A673 (cell line): ENCODE data around the gene GNAI2. TPM values are rescaled to one million over a fixed set of nuclear protein-coding genes. Genes with fewer than 3 reads are reported as not detected.

Experiments used
- BruUV-seq: library from RNA; stranded (reverse); fragments of 400-500 nt; replicated peaks from 2 replicates; lab custom pipeline; 2021; lab: Mats Ljungman, UMichigan
- CTCF ChIA-PET: fragments of 300-600 bp; sonication (Branson Sonifier 250); formaldehyde crosslinking; loops from one replicate; lab custom pipeline; 2022; ENCODE audit warnings: antibody characterized with exemption; lab: Charles Lee
- POLR2A ChIA-PET: fragments of 300-600 bp; sonication (Branson Sonifier 250); formaldehyde crosslinking; loops from one replicate; lab custom pipeline; 2022; ENCODE audit warnings: antibody characterized with exemption; ENCODE audit not compliant: low non-redundant PET; lab: Charles Lee
- DNase-seq: peaks from one replicate; pipeline ENCODE4 v3.0.0-alpha.2; 2015; ENCODE audit warnings: low spot score
- H3K27ac ChIP-seq: fragments of 200-600 bp; sonication (generic); 2 replicates; pipeline ENCODE4 v1.5.1; 2016; ENCODE audit warnings: mixed run types, low read depth, mild to moderate bottlenecking, mixed read lengths, antibody characterized with exemption, low read length; ENCODE audit not compliant: poor library complexity, severe bottlenecking
- H3K27me3 ChIP-seq: fragments of 200-600 bp; sonication (generic); replicated peaks from 2 replicates; pipeline ENCODE4 v1.6.1; 2017; ENCODE audit warnings: mixed run types, low read depth, mild to moderate bottlenecking, mixed read lengths, antibody characterized with exemption, low read length; ENCODE audit not compliant: insufficient read depth, poor library complexity
- H3K36me3 ChIP-seq: fragments of 200-600 bp; sonication (generic); 2 replicates; pipeline ENCODE4 v1.6.1; 2016; ENCODE audit warnings: mixed run types, mild to moderate bottlenecking, mixed read lengths, antibody characterized with exemption, low read length; ENCODE audit not compliant: insufficient read depth, poor library complexity, severe bottlenecking
- H3K4me1 ChIP-seq: fragments of 200-600 bp; sonication (generic); 2 replicates; pipeline ENCODE4 v1.6.1; 2017; ENCODE audit warnings: mixed run types, mild to moderate bottlenecking, mixed read lengths, antibody characterized with exemption, low read length; ENCODE audit not compliant: insufficient read depth, poor library complexity, severe bottlenecking
- H3K4me3 ChIP-seq: fragments of 200-600 bp; sonication (generic); 2 replicates; pipeline ENCODE4 v1.5.1; 2016; ENCODE audit warnings: low read depth, mixed run types, mild to moderate bottlenecking, mixed read lengths, low read length; ENCODE audit not compliant: poor library complexity, severe bottlenecking
- H3K9me3 ChIP-seq: fragments of 200-600 bp; sonication (generic); 2 replicates; pipeline ENCODE4 v1.6.1; 2016; ENCODE audit warnings: mixed run types, low read depth, mild to moderate bottlenecking, mixed read lengths, antibody characterized with exemption, low read length; ENCODE audit not compliant: poor library complexity, severe bottlenecking
- EZH2 ChIP-seq: fragments of 200-600 bp; sonication (generic); IDR thresholded peaks from 2 replicates; pipeline ENCODE4 v1.6.1; 2017; ENCODE audit warnings: borderline replicate concordance, low read depth, mild to moderate bottlenecking, mixed read lengths, antibody characterized with exemption, low read length; ENCODE audit not compliant: poor library complexity, severe bottlenecking
- intact Hi-C: fragments of 100-400 bp; cut with micrococcal nuclease; formaldehyde crosslinking; loops from one replicate; pipeline ENCODE4 v1.10.0; 2022; ENCODE audit not compliant: unreplicated experiment
- total RNA-seq: library from RNA; stranded (reverse); gene quantifications from 2 replicates; pipeline ENCODE4 v1.2.3, GENCODE V29; 2021
- TF ChIP-seq, protein P1 (sequence below): fragments of 300-800, 200-600 bp; sonication (generic); conservative IDR thresholded peaks from 2 replicates; pipeline ENCODE4 v1.5.1; 2017; ENCODE audit warnings: low read depth, mild to moderate bottlenecking, antibody characterized with exemption, low read length, moderate library complexity, mixed read lengths

Gene GNAI2
- total RNA-seq, 1 experiment from 2014 or later: 115 TPM

GRCh38 chr3:50236484-50237132, 604 bp downstream of the GNAI2 start:
- POLR2A ChIA-PET: no interaction called here
- peak overlapping the region; percentile 77 for H3K27ac ChIP-seq
- H3K36me3 ChIP-seq: no peaks in the 10 kb centered on the region
- no TSS peak for BruUV-seq
- H3K4me1 ChIP-seq: peaks cover 10% of the 10 kb centered on the region
- no peaks in the 10 kb centered on the region for H3K9me3 ChIP-seq
- CTCF ChIA-PET: no interaction called here
- peak overlapping the region; percentile 76 for H3K4me3 ChIP-seq
- DNase-seq: no peak
- no peak for TF ChIP-seq EZH2
- TF ChIP-seq, protein P1, sequence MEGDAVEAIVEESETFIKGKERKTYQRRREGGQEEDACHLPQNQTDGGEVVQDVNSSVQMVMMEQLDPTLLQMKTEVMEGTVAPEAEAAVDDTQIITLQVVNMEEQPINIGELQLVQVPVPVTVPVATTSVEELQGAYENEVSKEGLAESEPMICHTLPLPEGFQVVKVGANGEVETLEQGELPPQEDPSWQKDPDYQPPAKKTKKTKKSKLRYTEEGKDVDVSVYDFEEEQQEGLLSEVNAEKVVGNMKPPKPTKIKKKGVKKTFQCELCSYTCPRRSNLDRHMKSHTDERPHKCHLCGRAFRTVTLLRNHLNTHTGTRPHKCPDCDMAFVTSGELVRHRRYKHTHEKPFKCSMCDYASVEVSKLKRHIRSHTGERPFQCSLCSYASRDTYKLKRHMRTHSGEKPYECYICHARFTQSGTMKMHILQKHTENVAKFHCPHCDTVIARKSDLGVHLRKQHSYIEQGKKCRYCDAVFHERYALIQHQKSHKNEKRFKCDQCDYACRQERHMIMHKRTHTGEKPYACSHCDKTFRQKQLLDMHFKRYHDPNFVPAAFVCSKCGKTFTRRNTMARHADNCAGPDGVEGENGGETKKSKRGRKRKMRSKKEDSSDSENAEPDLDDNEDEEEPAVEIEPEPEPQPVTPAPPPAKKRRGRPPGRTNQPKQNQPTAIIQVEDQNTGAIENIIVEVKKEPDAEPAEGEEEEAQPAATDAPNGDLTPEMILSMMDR: no peak
- intact Hi-C loops: no loop called here
- no peaks in the 10 kb centered on the region for H3K27me3 ChIP-seq

DNA sequence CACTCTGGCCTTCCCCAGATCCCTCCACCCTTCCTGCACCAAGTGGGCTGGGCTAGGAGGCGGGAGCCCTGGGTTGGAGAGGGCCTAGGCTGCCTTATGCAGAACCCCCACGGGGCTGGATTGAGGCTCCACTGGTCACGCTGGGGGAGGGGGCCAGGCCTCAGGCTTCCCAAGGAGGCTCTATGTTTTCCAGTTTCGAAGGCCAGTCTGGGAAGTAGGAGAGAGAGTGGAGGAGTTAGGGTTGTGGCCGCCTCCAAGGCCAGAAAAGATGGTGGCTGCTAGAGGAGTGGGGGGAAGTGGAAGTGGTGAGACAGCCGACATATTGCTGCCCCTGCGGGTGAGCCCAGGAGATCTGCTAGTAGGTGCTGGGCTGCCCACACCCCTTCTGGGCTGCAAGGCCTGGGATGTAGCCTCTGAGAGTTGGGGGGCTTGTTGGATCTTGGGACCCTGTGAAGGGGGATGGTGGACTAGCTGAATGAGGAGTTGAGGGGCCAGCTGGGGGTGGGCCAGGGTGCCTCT, 1.2 kb downstream of the GNAI2 start:
- Histone ChIP-seq H3K27ac (peak overlapping the region; percentile 77), H3K4me1 (peaks cover 14% of the 10 kb centered on the region), H3K27me3 (no peaks in the 10 kb centered on the region), H3K36me3 (no peaks in the 10 kb centered on the region), H3K4me3 (peak overlapping the region; percentile 76), H3K9me3 (no peaks in the 10 kb centered on the region)
- ChIA-PET POLR2A (no interaction called here), CTCF (interaction anchor here (0.6 kb wide), 1 partner anchor 108 kb away, joined by 5 read pairs; the partner anchor contains the start of gene ZMYND10)
- peak; percentile 29 for DNase-seq
- intact Hi-C loops: no loop called here
- BruUV-seq: no TSS peak
- no peak for TF ChIP-seq EZH2
- TF ChIP-seq, protein P1: no peak

DNA sequence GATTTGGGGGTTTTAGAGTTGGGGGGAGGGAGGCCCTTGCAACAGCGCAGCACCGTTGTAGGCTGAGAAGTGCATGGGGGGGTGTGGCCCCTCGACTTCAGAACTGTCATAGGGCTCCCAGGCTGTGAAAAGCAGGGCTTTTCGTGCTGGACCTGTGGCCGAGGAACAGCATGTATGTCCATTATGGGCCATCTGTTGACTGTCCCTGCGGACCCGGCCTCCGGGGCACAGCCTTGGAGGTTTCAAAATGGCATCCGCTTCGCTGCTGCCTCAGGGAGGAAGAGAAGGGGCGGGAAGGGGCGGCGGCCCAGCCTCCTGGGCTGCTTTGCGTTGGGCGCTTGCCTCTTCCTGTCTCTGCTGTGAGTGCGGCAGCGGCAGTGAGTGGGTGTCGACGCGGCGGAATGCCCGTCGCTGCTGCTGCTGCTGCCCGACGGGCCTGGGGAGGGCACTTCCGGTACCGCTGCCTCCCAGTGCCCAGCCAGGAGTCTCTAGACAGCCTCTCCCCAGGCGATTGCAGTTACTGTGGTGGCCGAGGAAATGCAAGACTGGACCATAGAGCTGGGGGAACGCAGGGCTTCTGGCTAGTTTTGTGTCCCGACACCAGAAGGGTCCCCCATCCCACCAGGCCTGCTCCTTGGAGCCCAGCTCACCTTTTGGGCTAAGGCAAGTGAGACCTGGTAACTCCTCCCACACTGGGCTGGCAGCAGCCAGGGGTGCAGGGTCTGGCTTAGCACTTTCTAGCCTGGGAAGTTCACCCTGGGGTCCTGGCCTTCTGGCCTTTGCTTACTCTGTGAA, 1.9 kb downstream of the GNAI2 start:
- H3K4me3 ChIP-seq: peak overlapping the region; percentile 76
- peak overlapping the region; percentile 77 for H3K27ac ChIP-seq
- intact Hi-C loops: no loop called here
- CTCF ChIA-PET: interaction anchor here (0.6 kb wide), 2 partner anchors 83 to 108 kb away, joined by 5 to 9 read pairs; partner anchors contain the start of gene ZMYND10
- peaks cover 14% of the 10 kb centered on the region for H3K4me1 ChIP-seq
- TF ChIP-seq, protein P1: no peak
- TF ChIP-seq EZH2: no peak
- no TSS peak for BruUV-seq
- H3K9me3 ChIP-seq: no peaks in the 10 kb centered on the region
- no peaks in the 10 kb centered on the region for H3K27me3 ChIP-seq
- POLR2A ChIA-PET: no interaction called here
- no peaks in the 10 kb centered on the region for H3K36me3 ChIP-seq
- peak; percentile 83 for DNase-seq
